ENCODE results near the gene VPS26A.

GRCh38 chr10:69074532-69074931 is 49.4 kb upstream of the VPS26A start:
- TF ChIP-seq CTCF (conservative IDR thresholded peaks at IDR 0.05; ENCODE audit: low read depth, low read length) (no peak), EZH2 (IDR thresholded peaks at IDR 0.05; ENCODE audit: borderline replicate concordance, low read depth, low read length, poor library complexity, severe bottlenecking) (no peak)
